Activated CD8-positive, alpha-beta memory T cell treated with anti-CD3 and anti-CD28 coated beads for 48 hours (primary cell): Measurements from ENCODE around the gene BCORL1.
A peak's percentile ranks its signal among the peaks of the same experiment; 100 is the strongest.

Experiments
- DNase-seq, 3 experiments: peaks; one replicate each; pipeline ENCODE4 v3.0.0-alpha.2; 2020; ENCODE audit warnings: low read depth in 2 of 3, low spot score in 2 of 3

The BCORL1 gene

GRCh38 chrX:130090364-130090763, 107.9 kb downstream of the BCORL1 start:
- no peak for DNase-seq

- peak in 2 of 3 experiments; percentile 55 to 81 for DNase-seq
These were observed 109.6 kb downstream of the BCORL1 start for GRCh38 chrX:130091980-130092522.

GRCh38 chrX:130093271-130093670, 110.8 kb downstream of the BCORL1 start:
- no peak for DNase-seq

- DNase-seq: no peak
These were observed 112.3 kb downstream of the BCORL1 start for GRCh38 chrX:130094696-130095095.

GRCh38 chrX:130095249-130096030, 113.0 kb downstream of the BCORL1 start:
- DNase-seq: no peak

GRCh38 chrX:130097507-130098209, 115.2 kb downstream of the BCORL1 start:
- no peak for DNase-seq

GRCh38 chrX:130098210-130098552, 115.7 kb downstream of the BCORL1 start:
- DNase-seq: no peak

- DNase-seq: no peak
These were observed 117.7 kb downstream of the BCORL1 start for GRCh38 chrX:130100180-130100579.

- no peak for DNase-seq
These were observed 121.2 kb downstream of the BCORL1 start for GRCh38 chrX:130103605-130104004.

GRCh38 chrX:130105244-130105643, 122.8 kb downstream of the BCORL1 start:
- DNase-seq: no peak

GRCh38 chrX:130106071-130106470, 123.6 kb downstream of the BCORL1 start:
- DNase-seq: no peak
